ENCODE measurements around the gene DNAJB11.
A peak's percentile ranks its signal among the peaks of the same experiment; 100 is the strongest.

The DNAJB11 gene

GRCh38 chr3:186534113-186534669 lies 36.3 kb upstream of the DNAJB11 start:
- H3K4me3 ChIP-seq (replicated peaks; ENCODE audit: insufficient read depth, low read length), result no peak overlapping the region
- peak overlapping the region; percentile 82 for H3K27ac ChIP-seq (replicated peaks)
- peak; percentile 77 to 84 for DNase-seq (ENCODE audit: low read depth in 1 of 2, low spot score in 1 of 2)
- TF ChIP-seq SPI1 (IDR thresholded peaks at IDR 0.05; ENCODE audit: borderline replicate concordance, low read depth), result peak; percentile 93
- TF ChIP-seq CTCF (IDR thresholded peaks at IDR 0.05; ENCODE audit: insufficient read depth, low read length), result no peak
- TF ChIP-seq GABPA (IDR thresholded peaks at IDR 0.05; ENCODE audit: low read depth), result no peak
- peak; percentile 69 for TF ChIP-seq POLR2AphosphoS5 (IDR thresholded peaks at IDR 0.05; ENCODE audit: low read depth)
- TF ChIP-seq REST (IDR thresholded peaks at IDR 0.05; ENCODE audit: insufficient replicate concordance, low read depth), result no peak
- no peaks in the 10 kb centered on the region for H3K27me3 ChIP-seq (ENCODE audit: insufficient read depth, poor library complexity, severe bottlenecking)

GRCh38 chr3:186536883-186537844 lies 33.4 kb upstream of the DNAJB11 start:
- H3K4me3 ChIP-seq (replicated peaks; ENCODE audit: insufficient read depth, low read length), result no peak overlapping the region
- no peaks in the 10 kb centered on the region for H3K27me3 ChIP-seq (ENCODE audit: insufficient read depth, poor library complexity, severe bottlenecking)
- peak in 1 of 2 experiments; percentile 38 for DNase-seq (ENCODE audit: low read depth in 1 of 2, low spot score in 1 of 2)
- H3K27ac ChIP-seq (replicated peaks), result peak overlapping the region; percentile 29
- TF ChIP-seq GABPA (IDR thresholded peaks at IDR 0.05; ENCODE audit: low read depth) (no peak), POLR2AphosphoS5 (IDR thresholded peaks at IDR 0.05; ENCODE audit: low read depth) (no peak), CTCF (IDR thresholded peaks at IDR 0.05; ENCODE audit: insufficient read depth, low read length) (no peak), SPI1 (IDR thresholded peaks at IDR 0.05; ENCODE audit: borderline replicate concordance, low read depth) (peak; percentile 68)

- no peak for DNase-seq (ENCODE audit: low read depth in 1 of 2, low spot score in 1 of 2)
- TF ChIP-seq GABPA (IDR thresholded peaks at IDR 0.05; ENCODE audit: low read depth), result no peak
- no peak for TF ChIP-seq POLR2AphosphoS5 (IDR thresholded peaks at IDR 0.05; ENCODE audit: low read depth)
- Histone ChIP-seq H3K27me3 (ENCODE audit: insufficient read depth, poor library complexity, severe bottlenecking) (no peaks in the 10 kb centered on the region), H3K4me3 (replicated peaks; ENCODE audit: insufficient read depth, low read length) (no peak overlapping the region), H3K27ac (replicated peaks) (no peak overlapping the region)
Measured at GRCh38 chr3:186538779-186539178, 31.7 kb upstream of the DNAJB11 start.

- TF ChIP-seq REST (IDR thresholded peaks at IDR 0.05; ENCODE audit: insufficient replicate concordance, low read depth), result no peak
- no peak for TF ChIP-seq GABPA (IDR thresholded peaks at IDR 0.05; ENCODE audit: low read depth)
- TF ChIP-seq CTCF (IDR thresholded peaks at IDR 0.05; ENCODE audit: insufficient read depth, low read length), result peak; percentile 34
- Histone ChIP-seq H3K4me3 (replicated peaks; ENCODE audit: insufficient read depth, low read length) (no peak overlapping the region), H3K27ac (replicated peaks) (no peak overlapping the region), H3K27me3 (ENCODE audit: insufficient read depth, poor library complexity, severe bottlenecking) (no peaks in the 10 kb centered on the region)
- DNase-seq (ENCODE audit: low read depth in 1 of 2, low spot score in 1 of 2), result peak; percentile 27 to 74
Measured at GRCh38 chr3:186540221-186540834, 30.2 kb upstream of the DNAJB11 start.

Data from HL-60 (cell line).